ENCODE results near the gene KLHDC7A. TPM values are rescaled to one million over a fixed set of nuclear protein-coding genes. Genes with fewer than 3 reads are reported as not detected.

The KLHDC7A gene
- total RNA-seq, 1 experiment from 2014 or later: 0.20 TPM

DNA sequence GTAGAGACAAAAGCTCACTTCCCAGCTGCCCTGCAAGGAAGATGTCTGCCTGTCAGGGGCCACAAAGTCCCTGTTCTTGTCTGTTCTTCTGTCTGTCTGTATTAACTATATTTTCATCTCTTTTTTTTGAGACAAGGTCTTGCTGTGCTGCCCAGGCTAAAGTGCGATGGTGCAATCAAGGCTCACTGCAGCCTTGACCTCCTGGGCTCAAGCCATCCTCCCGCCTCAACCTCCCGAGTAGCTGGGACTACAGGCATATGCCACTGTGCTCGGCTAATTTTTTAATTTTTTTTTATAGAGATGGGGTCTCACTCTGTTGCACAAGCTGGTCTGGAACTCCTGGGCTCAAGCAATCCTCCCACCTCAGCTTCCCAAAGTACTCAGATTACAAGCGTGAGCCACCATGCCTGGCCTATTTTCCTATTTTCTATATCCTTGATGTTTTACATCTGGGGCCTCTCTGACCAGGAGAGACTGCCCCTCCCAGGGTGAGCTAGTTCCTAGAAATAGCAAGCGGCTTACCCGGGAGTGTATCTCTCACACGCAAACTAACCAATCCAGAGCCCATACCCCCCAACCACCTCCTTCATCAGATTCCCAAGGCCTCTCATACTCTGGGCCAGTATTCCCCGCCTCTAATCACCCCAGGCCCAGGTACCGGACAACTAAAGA is 5.4 kb upstream of the KLHDC7A start:
- Histone ChIP-seq H3K4me1 (replicated peaks; ENCODE audit: insufficient read depth) (peaks cover 15% of the 10 kb centered on the region), H3K36me3 (ENCODE audit: low read depth) (no peaks in the 10 kb centered on the region), H3K4me3 (no peak overlapping the region), H3K9me3 (ENCODE audit: insufficient read depth, low read depth) (no peaks in the 10 kb centered on the region), H3K4me2 (no peak overlapping the region), H3K79me2 (ENCODE audit: low read depth) (no peaks in the 10 kb centered on the region), H3K27me3 (ENCODE audit: insufficient read depth, low read depth) (no peaks in the 10 kb centered on the region), H2AFZ (no peak overlapping the region), H4K20me1 (ENCODE audit: insufficient read depth) (no peaks in the 10 kb centered on the region), H3K9me2 (ENCODE audit: insufficient read depth) (no peaks in the 10 kb centered on the region), H3K27ac (no peak overlapping the region), H3F3A (ENCODE audit: insufficient read depth, low read depth) (peaks cover 12% of the 10 kb centered on the region; the same call in 1 of the 2 replicates)
- ChIA-PET CTCF (interaction anchor here (0.6 kb wide), 1 partner anchor 179 kb away, joined by 3 read pairs; no protein-coding TSS in a partner anchor), POLR2A (ENCODE audit: unreplicated experiment) (no interaction called here)
- intact Hi-C loops (cut with micrococcal nuclease; ENCODE audit: unreplicated experiment): no loop called here
- no peak for DNase-seq
- no peak for TF ChIP-seq EZH2 (IDR thresholded peaks at IDR 0.05; ENCODE audit: low read depth)
- TF ChIP-seq, protein P1, sequence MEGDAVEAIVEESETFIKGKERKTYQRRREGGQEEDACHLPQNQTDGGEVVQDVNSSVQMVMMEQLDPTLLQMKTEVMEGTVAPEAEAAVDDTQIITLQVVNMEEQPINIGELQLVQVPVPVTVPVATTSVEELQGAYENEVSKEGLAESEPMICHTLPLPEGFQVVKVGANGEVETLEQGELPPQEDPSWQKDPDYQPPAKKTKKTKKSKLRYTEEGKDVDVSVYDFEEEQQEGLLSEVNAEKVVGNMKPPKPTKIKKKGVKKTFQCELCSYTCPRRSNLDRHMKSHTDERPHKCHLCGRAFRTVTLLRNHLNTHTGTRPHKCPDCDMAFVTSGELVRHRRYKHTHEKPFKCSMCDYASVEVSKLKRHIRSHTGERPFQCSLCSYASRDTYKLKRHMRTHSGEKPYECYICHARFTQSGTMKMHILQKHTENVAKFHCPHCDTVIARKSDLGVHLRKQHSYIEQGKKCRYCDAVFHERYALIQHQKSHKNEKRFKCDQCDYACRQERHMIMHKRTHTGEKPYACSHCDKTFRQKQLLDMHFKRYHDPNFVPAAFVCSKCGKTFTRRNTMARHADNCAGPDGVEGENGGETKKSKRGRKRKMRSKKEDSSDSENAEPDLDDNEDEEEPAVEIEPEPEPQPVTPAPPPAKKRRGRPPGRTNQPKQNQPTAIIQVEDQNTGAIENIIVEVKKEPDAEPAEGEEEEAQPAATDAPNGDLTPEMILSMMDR (conservative IDR thresholded peaks at IDR 0.05): no peak
- BruUV-seq (replicated peaks): no TSS peak

DNA sequence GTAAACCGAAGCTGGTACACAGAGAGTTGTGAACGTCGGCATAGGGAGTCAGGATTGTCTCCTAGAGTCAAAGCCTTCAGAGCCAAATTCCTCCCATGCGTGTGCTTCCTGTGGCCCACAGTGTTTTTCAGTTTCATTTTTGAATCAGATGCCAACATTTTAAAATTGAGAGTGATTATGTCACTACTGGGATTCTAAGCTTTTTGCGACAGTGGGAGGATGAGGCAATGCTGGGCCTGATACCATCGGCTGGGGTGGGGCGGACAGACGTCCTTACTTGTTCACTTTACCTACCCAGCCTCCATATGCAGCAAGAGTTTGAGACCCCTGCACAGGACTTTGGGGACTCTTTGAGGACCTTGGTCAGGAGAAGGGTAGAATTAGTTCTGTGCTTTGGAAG is 1.3 kb upstream of the KLHDC7A start:
- Histone ChIP-seq H3K4me2 (peak overlapping the region; percentile 67), H3K36me3 (ENCODE audit: low read depth) (no peaks in the 10 kb centered on the region), H4K20me1 (ENCODE audit: insufficient read depth) (no peaks in the 10 kb centered on the region), H3F3A (ENCODE audit: insufficient read depth, low read depth) (peaks cover 16% of the 10 kb centered on the region; the same call in 1 of the 2 replicates), H3K4me3 (no peak overlapping the region), H2AFZ (no peak overlapping the region), H3K4me1 (replicated peaks; ENCODE audit: insufficient read depth) (peaks cover 27% of the 10 kb centered on the region), H3K27me3 (ENCODE audit: insufficient read depth, low read depth) (no peaks in the 10 kb centered on the region), H3K9me2 (ENCODE audit: insufficient read depth) (no peaks in the 10 kb centered on the region), H3K79me2 (ENCODE audit: low read depth) (no peaks in the 10 kb centered on the region), H3K9me3 (ENCODE audit: insufficient read depth, low read depth) (no peaks in the 10 kb centered on the region), H3K27ac (peak overlapping the region; percentile 67; the same call in 1 of the 2 replicates)
- ChIA-PET CTCF (interaction anchor here (0.5 kb wide), 1 partner anchor 518 kb away, joined by 3 read pairs; no protein-coding TSS in a partner anchor), POLR2A (ENCODE audit: unreplicated experiment) (no interaction called here)
- intact Hi-C loops (cut with micrococcal nuclease; ENCODE audit: unreplicated experiment): no loop called here
- no TSS peak for BruUV-seq (replicated peaks)
- DNase-seq: no peak
- no peak for TF ChIP-seq EZH2 (IDR thresholded peaks at IDR 0.05; ENCODE audit: low read depth)
- TF ChIP-seq, protein P1 (conservative IDR thresholded peaks at IDR 0.05): no peak

DNA sequence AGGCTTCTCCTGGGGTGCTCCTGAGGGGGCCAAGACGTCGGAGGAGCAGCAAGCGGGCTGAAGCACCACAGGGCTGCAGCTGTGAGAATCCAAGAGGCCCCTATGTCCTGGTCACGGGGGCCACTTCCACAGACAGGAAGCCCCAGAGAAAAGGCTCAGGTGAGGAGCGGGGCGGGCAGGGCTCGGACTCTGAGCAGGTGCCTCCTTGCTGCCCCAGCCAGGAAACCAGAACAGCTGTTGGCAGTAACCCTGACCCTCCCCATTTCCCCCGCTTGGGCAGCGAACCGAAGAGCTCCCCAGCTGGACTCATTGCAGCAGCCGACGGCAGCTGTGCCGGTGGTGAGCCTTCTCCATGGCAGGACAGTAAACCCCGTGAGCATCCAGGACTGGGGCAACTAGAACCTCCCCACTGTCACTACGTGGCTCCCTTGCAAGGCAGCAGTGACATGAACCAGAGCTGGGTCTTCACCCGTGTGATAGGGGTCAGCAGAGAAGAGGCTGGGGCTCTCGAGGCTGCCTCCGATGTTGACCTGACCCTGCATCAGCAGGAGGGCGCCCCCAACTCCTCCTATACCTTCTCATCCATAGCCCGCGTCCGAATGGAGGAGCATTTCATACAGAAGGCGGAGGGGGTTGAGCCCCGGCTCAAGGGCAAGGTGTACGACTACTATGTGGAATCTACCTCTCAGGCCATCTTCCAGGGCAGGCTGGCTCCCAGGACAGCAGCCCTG is 625 bp downstream of the KLHDC7A start:
- Histone ChIP-seq H3K4me3 (peak overlapping the region; percentile 26; the same call in 1 of the 2 replicates), H4K20me1 (ENCODE audit: insufficient read depth) (no peaks in the 10 kb centered on the region), H3K27me3 (ENCODE audit: insufficient read depth, low read depth) (no peaks in the 10 kb centered on the region), H3K36me3 (ENCODE audit: low read depth) (no peaks in the 10 kb centered on the region), H3K4me2 (peak overlapping the region; percentile 67), H3F3A (ENCODE audit: insufficient read depth, low read depth) (peaks cover 16% of the 10 kb centered on the region; the same call in 1 of the 2 replicates), H3K4me1 (replicated peaks; ENCODE audit: insufficient read depth) (peaks cover 27% of the 10 kb centered on the region), H3K9me2 (ENCODE audit: insufficient read depth) (no peaks in the 10 kb centered on the region), H3K9me3 (ENCODE audit: insufficient read depth, low read depth) (no peaks in the 10 kb centered on the region), H3K79me2 (ENCODE audit: low read depth) (no peaks in the 10 kb centered on the region), H3K27ac (peak overlapping the region; percentile 67), H2AFZ (no peak overlapping the region; the same call in 1 of the 2 replicates)
- CTCF ChIA-PET: no interaction called here
- TF ChIP-seq, protein P1 (conservative IDR thresholded peaks at IDR 0.05): no peak
- TF ChIP-seq EZH2 (IDR thresholded peaks at IDR 0.05; ENCODE audit: low read depth): no peak
- no peak for DNase-seq
- BruUV-seq (replicated peaks): no TSS peak
- intact Hi-C loops (cut with micrococcal nuclease; ENCODE audit: unreplicated experiment): no loop called here
- POLR2A ChIA-PET (ENCODE audit: unreplicated experiment): no interaction called here

All from PC-9 (cell line).